ENCODE measurements around the gene BMPR1B. TPM values are rescaled to one million over a fixed set of nuclear protein-coding genes. Genes with fewer than 3 reads are reported as not detected.

The BMPR1B gene
- total and polyA plus RNA-seq, 4 donors: 0.27 to 0.70 (median 0.48) TPM

- Histone ChIP-seq H3K4me3 (ENCODE audit: low read depth in 1 of 3, low read length in 3 of 3) (no peak overlapping the region), H3K27ac (ENCODE audit: low read depth in 1 of 2, low read length in 2 of 2) (no peak overlapping the region), H3K27me3 (ENCODE audit: control insufficient read depth in 4 of 4, insufficient read depth in 4 of 4, low read length in 3 of 4) (no peaks in the 10 kb centered on the region), H3K9me3 (ENCODE audit: control insufficient read depth in 4 of 4, low read length in 3 of 4) (no peaks in the 10 kb centered on the region), H3K36me3 (ENCODE audit: control insufficient read depth in 4 of 4, insufficient read depth in 3 of 4, low read depth in 1 of 4, low read length in 3 of 4) (no peaks in the 10 kb centered on the region), H3K9ac (ENCODE audit: low read depth in 1 of 2, low read length in 2 of 2) (no peak overlapping the region), H3K4me1 (ENCODE audit: control insufficient read depth in 4 of 4, insufficient read depth in 4 of 4, low read length in 3 of 4) (peaks cover 0 to 19% (median 15%) of the 10 kb centered on the region in 4 donors)
- WGBS: 19% methylated on average over 5 of the region's 5 CpGs
- TF ChIP-seq RXRA (IDR thresholded peaks at IDR 0.05) (peak; percentile 80 to 82), RAD21 (IDR thresholded peaks at IDR 0.05) (peak in 1 of 2 donors; percentile 12), YY1 (IDR thresholded peaks at IDR 0.05) (no peak), FOXA1 (IDR thresholded peaks at IDR 0.05) (no peak), TAF1 (conservative IDR thresholded peaks at IDR 0.05) (no peak), FOXA2 (IDR thresholded peaks at IDR 0.05) (no peak), MAX (IDR thresholded peaks at IDR 0.05) (no peak), JUND (IDR thresholded peaks at IDR 0.05) (no peak), HNF4A (conservative IDR thresholded peaks at IDR 0.05) (peak; percentile 42 to 44), GABPA (IDR thresholded peaks at IDR 0.05 in 1 of 2, conservative IDR thresholded peaks at IDR 0.05 in 1 of 2) (peak in 1 of 2 donors; percentile 18), SP1 (IDR thresholded peaks at IDR 0.05) (no peak), ZBTB33 (IDR thresholded peaks at IDR 0.05) (no peak), NR2F2 (IDR thresholded peaks at IDR 0.05) (no peak), EGR1 (IDR thresholded peaks at IDR 0.05; ENCODE audit: low read depth in 2 of 2) (no peak), HNF4G (IDR thresholded peaks at IDR 0.05) (no peak)
- TF ChIP-seq, protein P1, sequence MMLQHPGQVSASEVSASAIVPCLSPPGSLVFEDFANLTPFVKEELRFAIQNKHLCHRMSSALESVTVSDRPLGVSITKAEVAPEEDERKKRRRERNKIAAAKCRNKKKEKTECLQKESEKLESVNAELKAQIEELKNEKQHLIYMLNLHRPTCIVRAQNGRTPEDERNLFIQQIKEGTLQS (IDR thresholded peaks at IDR 0.05): no peak
- TF ChIP-seq, protein P2, sequence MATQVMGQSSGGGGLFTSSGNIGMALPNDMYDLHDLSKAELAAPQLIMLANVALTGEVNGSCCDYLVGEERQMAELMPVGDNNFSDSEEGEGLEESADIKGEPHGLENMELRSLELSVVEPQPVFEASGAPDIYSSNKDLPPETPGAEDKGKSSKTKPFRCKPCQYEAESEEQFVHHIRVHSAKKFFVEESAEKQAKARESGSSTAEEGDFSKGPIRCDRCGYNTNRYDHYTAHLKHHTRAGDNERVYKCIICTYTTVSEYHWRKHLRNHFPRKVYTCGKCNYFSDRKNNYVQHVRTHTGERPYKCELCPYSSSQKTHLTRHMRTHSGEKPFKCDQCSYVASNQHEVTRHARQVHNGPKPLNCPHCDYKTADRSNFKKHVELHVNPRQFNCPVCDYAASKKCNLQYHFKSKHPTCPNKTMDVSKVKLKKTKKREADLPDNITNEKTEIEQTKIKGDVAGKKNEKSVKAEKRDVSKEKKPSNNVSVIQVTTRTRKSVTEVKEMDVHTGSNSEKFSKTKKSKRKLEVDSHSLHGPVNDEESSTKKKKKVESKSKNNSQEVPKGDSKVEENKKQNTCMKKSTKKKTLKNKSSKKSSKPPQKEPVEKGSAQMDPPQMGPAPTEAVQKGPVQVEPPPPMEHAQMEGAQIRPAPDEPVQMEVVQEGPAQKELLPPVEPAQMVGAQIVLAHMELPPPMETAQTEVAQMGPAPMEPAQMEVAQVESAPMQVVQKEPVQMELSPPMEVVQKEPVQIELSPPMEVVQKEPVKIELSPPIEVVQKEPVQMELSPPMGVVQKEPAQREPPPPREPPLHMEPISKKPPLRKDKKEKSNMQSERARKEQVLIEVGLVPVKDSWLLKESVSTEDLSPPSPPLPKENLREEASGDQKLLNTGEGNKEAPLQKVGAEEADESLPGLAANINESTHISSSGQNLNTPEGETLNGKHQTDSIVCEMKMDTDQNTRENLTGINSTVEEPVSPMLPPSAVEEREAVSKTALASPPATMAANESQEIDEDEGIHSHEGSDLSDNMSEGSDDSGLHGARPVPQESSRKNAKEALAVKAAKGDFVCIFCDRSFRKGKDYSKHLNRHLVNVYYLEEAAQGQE (IDR thresholded peaks at IDR 0.05): no peak
- TF ChIP-seq, protein P3, sequence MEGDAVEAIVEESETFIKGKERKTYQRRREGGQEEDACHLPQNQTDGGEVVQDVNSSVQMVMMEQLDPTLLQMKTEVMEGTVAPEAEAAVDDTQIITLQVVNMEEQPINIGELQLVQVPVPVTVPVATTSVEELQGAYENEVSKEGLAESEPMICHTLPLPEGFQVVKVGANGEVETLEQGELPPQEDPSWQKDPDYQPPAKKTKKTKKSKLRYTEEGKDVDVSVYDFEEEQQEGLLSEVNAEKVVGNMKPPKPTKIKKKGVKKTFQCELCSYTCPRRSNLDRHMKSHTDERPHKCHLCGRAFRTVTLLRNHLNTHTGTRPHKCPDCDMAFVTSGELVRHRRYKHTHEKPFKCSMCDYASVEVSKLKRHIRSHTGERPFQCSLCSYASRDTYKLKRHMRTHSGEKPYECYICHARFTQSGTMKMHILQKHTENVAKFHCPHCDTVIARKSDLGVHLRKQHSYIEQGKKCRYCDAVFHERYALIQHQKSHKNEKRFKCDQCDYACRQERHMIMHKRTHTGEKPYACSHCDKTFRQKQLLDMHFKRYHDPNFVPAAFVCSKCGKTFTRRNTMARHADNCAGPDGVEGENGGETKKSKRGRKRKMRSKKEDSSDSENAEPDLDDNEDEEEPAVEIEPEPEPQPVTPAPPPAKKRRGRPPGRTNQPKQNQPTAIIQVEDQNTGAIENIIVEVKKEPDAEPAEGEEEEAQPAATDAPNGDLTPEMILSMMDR (IDR thresholded peaks at IDR 0.05; ENCODE audit: low read depth, low read length, missing input control): no peak
- no peak for DNase-seq (ENCODE audit: low spot score)
Measured at GRCh38 chr4:95018785-95019184, 261.0 kb downstream of the BMPR1B start.

Measured in liver (tissue), 9 donors.